A673 (cell line): ENCODE data around the gene RNASET2. TPM values are rescaled to one million over a fixed set of nuclear protein-coding genes. Genes with fewer than 3 reads are reported as not detected.

ENCODE experiments used
- BruUV-seq: library from RNA; stranded (reverse); fragments of 400-500 nt; replicated peaks from 2 replicates; lab custom pipeline; 2021; lab: Mats Ljungman, UMichigan
- CTCF ChIA-PET: fragments of 300-600 bp; sonication (Branson Sonifier 250); formaldehyde crosslinking; loops from one replicate; lab custom pipeline; 2022; ENCODE audit warnings: antibody characterized with exemption; lab: Charles Lee
- POLR2A ChIA-PET: fragments of 300-600 bp; sonication (Branson Sonifier 250); formaldehyde crosslinking; loops from one replicate; lab custom pipeline; 2022; ENCODE audit warnings: antibody characterized with exemption; ENCODE audit not compliant: low non-redundant PET; lab: Charles Lee
- DNase-seq: peaks from one replicate; pipeline ENCODE4 v3.0.0-alpha.2; 2015; ENCODE audit warnings: low spot score
- H3K27ac ChIP-seq: fragments of 200-600 bp; sonication (generic); 2 replicates; pipeline ENCODE4 v1.5.1; 2016; ENCODE audit warnings: mixed run types, low read depth, mild to moderate bottlenecking, mixed read lengths, antibody characterized with exemption, low read length; ENCODE audit not compliant: poor library complexity, severe bottlenecking
- H3K27me3 ChIP-seq: fragments of 200-600 bp; sonication (generic); replicated peaks from 2 replicates; pipeline ENCODE4 v1.6.1; 2017; ENCODE audit warnings: mixed run types, low read depth, mild to moderate bottlenecking, mixed read lengths, antibody characterized with exemption, low read length; ENCODE audit not compliant: insufficient read depth, poor library complexity
- H3K36me3 ChIP-seq: fragments of 200-600 bp; sonication (generic); 2 replicates; pipeline ENCODE4 v1.6.1; 2016; ENCODE audit warnings: mixed run types, mild to moderate bottlenecking, mixed read lengths, antibody characterized with exemption, low read length; ENCODE audit not compliant: insufficient read depth, poor library complexity, severe bottlenecking
- H3K4me1 ChIP-seq: fragments of 200-600 bp; sonication (generic); 2 replicates; pipeline ENCODE4 v1.6.1; 2017; ENCODE audit warnings: mixed run types, mild to moderate bottlenecking, mixed read lengths, antibody characterized with exemption, low read length; ENCODE audit not compliant: insufficient read depth, poor library complexity, severe bottlenecking
- H3K4me3 ChIP-seq: fragments of 200-600 bp; sonication (generic); 2 replicates; pipeline ENCODE4 v1.5.1; 2016; ENCODE audit warnings: low read depth, mixed run types, mild to moderate bottlenecking, mixed read lengths, low read length; ENCODE audit not compliant: poor library complexity, severe bottlenecking
- H3K9me3 ChIP-seq: fragments of 200-600 bp; sonication (generic); 2 replicates; pipeline ENCODE4 v1.6.1; 2016; ENCODE audit warnings: mixed run types, low read depth, mild to moderate bottlenecking, mixed read lengths, antibody characterized with exemption, low read length; ENCODE audit not compliant: poor library complexity, severe bottlenecking
- CTCF ChIP-seq: fragments of 300-800, 200-600 bp; sonication (generic); conservative IDR thresholded peaks from 2 replicates; pipeline ENCODE4 v1.5.1; 2017; ENCODE audit warnings: low read depth, mild to moderate bottlenecking, antibody characterized with exemption, low read length, moderate library complexity, mixed read lengths
- EZH2 ChIP-seq: fragments of 200-600 bp; sonication (generic); IDR thresholded peaks from 2 replicates; pipeline ENCODE4 v1.6.1; 2017; ENCODE audit warnings: borderline replicate concordance, low read depth, mild to moderate bottlenecking, mixed read lengths, antibody characterized with exemption, low read length; ENCODE audit not compliant: poor library complexity, severe bottlenecking
- intact Hi-C: fragments of 100-400 bp; cut with micrococcal nuclease; formaldehyde crosslinking; loops from one replicate; pipeline ENCODE4 v1.10.0; 2022; ENCODE audit not compliant: unreplicated experiment
- total RNA-seq: library from RNA; stranded (reverse); gene quantifications from 2 replicates; pipeline ENCODE4 v1.2.3, GENCODE V29; 2021

Gene RNASET2
- total RNA-seq, 1 experiment from 2014 or later = 5.7 TPM

- POLR2A ChIA-PET = no interaction called here
- TF ChIP-seq EZH2 = no peak
- TF ChIP-seq CTCF = no peak
- BruUV-seq = no TSS peak
Observed at GRCh38 chr6:166901626-166902025, 54.7 kb downstream of the RNASET2 start.

GRCh38 chr6:166900956-166901607, 55.3 kb downstream of the RNASET2 start:
- no TSS peak for BruUV-seq
- no peak overlapping the region for H3K4me3 ChIP-seq
- ChIA-PET CTCF (no interaction called here), POLR2A (no interaction called here)
- DNase-seq = no peak
- no peaks in the 10 kb centered on the region for H3K9me3 ChIP-seq
- no peak overlapping the region for H3K27ac ChIP-seq
- TF ChIP-seq EZH2 (no peak), CTCF (no peak)
- H3K36me3 ChIP-seq = no peaks in the 10 kb centered on the region
- no peaks in the 10 kb centered on the region for H3K4me1 ChIP-seq
- peaks cover 18% of the 10 kb centered on the region for H3K27me3 ChIP-seq
- intact Hi-C loops = no loop called here

More at GRCh38 chr6:166901626-166902025, 54.7 kb downstream of the RNASET2 start:
- H3K27ac ChIP-seq = no peak overlapping the region
- DNase-seq = no peak
- no peak overlapping the region for H3K4me3 ChIP-seq
- no peaks in the 10 kb centered on the region for H3K4me1 ChIP-seq
- intact Hi-C loops = no loop called here
- no peaks in the 10 kb centered on the region for H3K36me3 ChIP-seq
- CTCF ChIA-PET = no interaction called here
- no peaks in the 10 kb centered on the region for H3K9me3 ChIP-seq
- H3K27me3 ChIP-seq = peaks cover 18% of the 10 kb centered on the region

GRCh38 chr6:166900130-166900708, 56.1 kb downstream of the RNASET2 start:
- intact Hi-C loops = no loop called here
- no TSS peak for BruUV-seq

More at GRCh38 chr6:166900130-166900708, 56.1 kb downstream of the RNASET2 start:
- DNase-seq = no peak
- Histone ChIP-seq H3K27ac (no peak overlapping the region), H3K9me3 (no peaks in the 10 kb centered on the region), H3K4me1 (no peaks in the 10 kb centered on the region), H3K27me3 (peaks cover 16% of the 10 kb centered on the region), H3K36me3 (no peaks in the 10 kb centered on the region), H3K4me3 (no peak overlapping the region)
- ChIA-PET CTCF (no interaction called here), POLR2A (no interaction called here)
- TF ChIP-seq CTCF = no peak
- TF ChIP-seq EZH2 = no peak
